ENCODE measurements around the gene APH1B.

DNA sequence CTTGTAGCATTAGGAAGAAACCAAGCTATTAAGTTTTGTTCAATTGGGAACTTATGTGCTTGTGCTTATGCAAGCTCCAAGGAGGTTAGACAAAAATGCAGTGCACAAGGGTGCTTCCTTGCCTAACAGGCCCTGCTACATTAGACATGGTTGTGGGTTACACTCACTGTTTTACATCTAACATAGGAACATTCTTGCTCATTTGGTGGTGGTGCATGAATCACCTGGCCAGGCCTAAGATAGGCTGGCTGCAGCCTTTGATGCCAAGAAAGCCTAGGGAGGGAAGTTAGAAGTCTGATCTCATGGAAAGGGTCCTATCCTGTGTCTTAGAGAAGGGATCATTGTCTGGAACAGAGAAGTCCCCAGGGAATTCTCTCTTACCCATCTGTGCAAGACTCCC, 60.8 kb downstream of the APH1B start:
- TF ChIP-seq CTCF (IDR thresholded peaks at IDR 0.05), result no peak
- no peak for TF ChIP-seq POLR2AphosphoS5 (IDR thresholded peaks at IDR 0.05; ENCODE audit: low read depth, low read length)
- TF ChIP-seq, protein P1, sequence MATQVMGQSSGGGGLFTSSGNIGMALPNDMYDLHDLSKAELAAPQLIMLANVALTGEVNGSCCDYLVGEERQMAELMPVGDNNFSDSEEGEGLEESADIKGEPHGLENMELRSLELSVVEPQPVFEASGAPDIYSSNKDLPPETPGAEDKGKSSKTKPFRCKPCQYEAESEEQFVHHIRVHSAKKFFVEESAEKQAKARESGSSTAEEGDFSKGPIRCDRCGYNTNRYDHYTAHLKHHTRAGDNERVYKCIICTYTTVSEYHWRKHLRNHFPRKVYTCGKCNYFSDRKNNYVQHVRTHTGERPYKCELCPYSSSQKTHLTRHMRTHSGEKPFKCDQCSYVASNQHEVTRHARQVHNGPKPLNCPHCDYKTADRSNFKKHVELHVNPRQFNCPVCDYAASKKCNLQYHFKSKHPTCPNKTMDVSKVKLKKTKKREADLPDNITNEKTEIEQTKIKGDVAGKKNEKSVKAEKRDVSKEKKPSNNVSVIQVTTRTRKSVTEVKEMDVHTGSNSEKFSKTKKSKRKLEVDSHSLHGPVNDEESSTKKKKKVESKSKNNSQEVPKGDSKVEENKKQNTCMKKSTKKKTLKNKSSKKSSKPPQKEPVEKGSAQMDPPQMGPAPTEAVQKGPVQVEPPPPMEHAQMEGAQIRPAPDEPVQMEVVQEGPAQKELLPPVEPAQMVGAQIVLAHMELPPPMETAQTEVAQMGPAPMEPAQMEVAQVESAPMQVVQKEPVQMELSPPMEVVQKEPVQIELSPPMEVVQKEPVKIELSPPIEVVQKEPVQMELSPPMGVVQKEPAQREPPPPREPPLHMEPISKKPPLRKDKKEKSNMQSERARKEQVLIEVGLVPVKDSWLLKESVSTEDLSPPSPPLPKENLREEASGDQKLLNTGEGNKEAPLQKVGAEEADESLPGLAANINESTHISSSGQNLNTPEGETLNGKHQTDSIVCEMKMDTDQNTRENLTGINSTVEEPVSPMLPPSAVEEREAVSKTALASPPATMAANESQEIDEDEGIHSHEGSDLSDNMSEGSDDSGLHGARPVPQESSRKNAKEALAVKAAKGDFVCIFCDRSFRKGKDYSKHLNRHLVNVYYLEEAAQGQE (IDR thresholded peaks at IDR 0.05; ENCODE audit: insufficient read depth in 1 of 2, low read depth in 2 of 2, low read length in 1 of 2), result no peak

Data from Panc1 (cell line).